ENCODE measurements around the gene SLC35G2.
A peak's percentile ranks its signal among the peaks of the same experiment; 100 is the strongest.
"Not testable (repeated sequence)": the region's sequence is repeated elsewhere in the genome, so short reads cannot be mapped to it uniquely, and the experiment has no call there.

SLC35G2 gene

DNA sequence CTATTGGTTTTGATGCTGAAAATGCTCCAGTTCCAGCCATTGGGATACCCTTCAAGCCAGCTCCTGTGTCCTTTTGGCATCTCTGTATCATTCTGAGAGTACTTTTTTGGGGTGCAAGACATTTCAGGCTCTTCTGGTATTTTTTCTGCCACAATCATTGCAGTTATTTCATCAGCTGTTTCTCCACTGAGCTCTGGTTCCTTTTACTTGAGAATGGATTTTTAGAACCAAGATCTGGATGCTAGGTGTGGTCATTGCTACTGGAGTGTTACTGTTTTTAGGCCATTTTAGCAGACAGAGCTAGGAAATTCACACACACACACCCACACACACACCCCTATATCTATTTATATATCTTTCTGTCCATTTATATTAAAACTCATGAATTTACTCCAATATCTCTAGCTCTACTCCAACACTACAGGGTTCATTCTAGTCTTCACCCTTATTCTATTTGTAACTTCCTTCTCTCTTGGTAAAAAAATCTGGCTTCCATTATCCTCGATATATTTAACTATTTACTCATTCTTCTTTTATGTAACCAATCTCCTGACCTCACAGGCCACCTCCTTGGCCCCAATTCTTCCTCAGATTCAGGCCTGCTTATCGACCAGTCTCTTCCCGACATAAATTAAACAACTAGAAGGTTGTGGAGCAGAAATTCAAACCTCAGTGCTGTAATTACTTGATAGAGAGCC lies 17.0 kb downstream of the SLC35G2 start:
- DNase-seq, result no peak

- peak; percentile 84 for DNase-seq
These were observed 17.7 kb downstream of the SLC35G2 start for GRCh38 chr3:136836511-136837156.

DNA sequence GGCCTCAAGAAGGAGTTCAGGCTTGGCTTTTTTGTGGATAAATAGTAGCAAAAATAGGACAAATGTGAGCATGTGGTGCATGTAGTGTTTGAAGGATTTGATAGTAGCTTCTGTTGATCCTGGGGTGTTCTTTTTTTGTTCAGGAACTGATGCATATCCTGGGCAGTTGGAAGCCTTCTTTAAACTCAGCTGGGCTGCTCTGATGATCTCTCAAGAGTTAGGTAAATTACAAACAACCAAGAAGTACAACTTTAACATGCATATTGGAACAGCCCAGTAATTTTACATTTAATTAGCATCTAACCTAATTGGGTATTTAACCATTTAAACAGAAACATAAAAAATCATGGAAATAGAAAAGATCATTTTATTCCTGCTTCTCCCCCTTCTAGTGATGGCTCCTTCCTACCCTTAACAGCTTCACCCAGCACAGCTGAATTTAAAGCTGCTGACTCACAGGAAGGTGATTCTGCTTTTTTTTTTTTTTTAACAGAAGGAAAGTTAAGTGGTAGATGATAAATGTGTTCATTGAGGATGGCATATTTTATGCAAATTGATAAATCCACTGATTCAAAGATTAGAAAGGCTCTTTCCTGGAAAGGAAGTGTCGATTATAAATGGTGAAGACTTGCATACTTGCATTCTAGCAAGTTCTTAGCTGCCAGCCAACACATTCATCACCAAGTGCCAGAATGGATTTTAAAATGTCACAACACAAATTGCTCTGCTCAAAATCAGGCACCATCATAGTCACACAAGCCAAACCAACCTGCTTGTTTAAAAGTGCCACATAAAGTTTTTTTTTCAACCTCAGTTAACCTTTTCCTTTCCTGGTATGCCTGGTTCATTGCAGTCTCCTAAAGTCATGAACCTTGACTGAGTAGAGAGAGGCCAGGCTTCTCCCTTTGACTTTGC lies 20.0 kb downstream of the SLC35G2 start:
- DNase-seq, result peak; percentile 78

DNA sequence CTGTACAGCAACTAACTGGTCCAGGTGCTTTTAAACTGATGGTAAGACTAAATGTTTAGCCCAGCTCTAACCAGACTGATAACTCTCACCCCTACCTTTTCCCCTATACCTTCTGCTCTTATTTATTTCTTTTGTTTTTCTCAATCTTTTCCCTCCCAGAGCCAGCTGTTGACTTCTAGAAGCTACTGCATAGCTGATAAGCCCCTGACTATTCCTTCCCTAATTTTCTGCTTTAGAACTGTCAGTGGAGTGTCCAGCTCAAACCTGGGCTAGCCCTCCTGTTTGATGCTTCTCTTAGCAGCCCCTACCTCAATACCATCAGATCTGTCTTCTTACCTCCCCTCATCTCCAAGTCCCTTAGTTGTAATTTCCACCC lies 20.6 kb downstream of the SLC35G2 start:
- no peak for DNase-seq

- DNase-seq, result no peak
These were observed 21.3 kb downstream of the SLC35G2 start for GRCh38 chr3:136840252-136840651.

DNA sequence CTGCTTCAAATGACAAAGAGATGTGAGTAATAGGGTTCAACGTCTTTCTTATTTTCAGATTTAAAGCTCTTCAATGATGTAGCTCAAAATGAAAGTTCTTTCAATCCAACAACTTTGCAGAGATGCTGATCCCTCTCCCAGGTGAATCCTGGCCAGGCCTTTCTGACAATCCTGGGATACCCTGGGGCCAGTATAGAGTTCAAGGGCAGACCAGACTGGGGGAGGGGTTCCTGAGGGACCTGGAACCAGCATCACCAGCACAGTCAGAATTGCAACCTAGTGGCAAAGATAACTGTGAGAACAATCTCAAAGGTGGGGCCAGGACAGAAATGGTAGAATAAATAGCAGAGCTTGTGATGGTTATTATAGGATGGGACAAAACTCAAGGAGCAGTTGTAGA lies 23.4 kb downstream of the SLC35G2 start:
- DNase-seq, result no peak

- no peak for DNase-seq
These were observed 25.8 kb downstream of the SLC35G2 start for GRCh38 chr3:136844724-136845123.

DNA sequence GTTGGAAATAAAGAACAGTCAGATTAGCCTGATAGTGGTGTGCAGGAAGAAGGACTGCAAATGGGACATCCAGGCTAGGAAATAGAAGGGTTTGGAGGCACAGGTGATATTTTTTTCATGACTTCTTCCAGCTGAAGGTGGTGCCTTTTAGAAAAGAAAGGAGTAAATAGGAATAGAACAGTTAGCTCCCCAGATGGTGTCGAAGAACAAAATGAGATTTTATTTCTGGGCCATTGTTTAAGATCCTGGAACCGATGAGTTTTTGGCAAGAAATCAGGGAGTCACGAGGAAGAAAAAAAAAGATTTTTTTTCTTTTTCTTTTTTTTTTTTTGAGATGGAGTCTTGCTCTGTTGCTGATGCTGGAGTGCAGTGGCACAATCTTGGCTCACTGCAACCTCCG lies 33.3 kb downstream of the SLC35G2 start:
- DNase-seq, result no peak

DNA sequence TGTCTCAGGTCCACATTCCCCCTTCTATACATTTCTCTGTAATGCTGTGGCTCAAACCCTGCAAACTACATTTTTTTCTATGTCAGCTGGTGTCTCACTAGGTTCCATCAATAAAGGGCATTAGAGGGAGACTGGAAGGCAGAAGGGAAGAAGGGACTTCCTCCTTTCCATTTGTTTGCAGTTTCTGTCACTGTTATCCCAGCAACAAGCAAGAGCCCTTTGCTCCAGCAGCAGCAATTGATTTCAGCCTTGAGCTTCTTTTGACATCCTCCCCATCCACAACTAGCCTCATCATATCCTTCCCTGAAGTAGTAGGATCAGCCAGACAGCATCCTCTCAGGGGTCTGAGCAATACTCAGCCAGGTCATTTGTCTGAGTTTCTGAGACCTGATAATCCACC lies 37.7 kb downstream of the SLC35G2 start:
- peak; percentile 5 for DNase-seq

GRCh38 chr3:136858381-136858780 lies 39.5 kb downstream of the SLC35G2 start:
- DNase-seq, result no peak

- peak; percentile 93 for DNase-seq
These were observed 41.6 kb downstream of the SLC35G2 start for GRCh38 chr3:136860541-136860940.

- peak; percentile 97 for DNase-seq
These were observed 43.1 kb downstream of the SLC35G2 start, which contains the start of gene NCK1 for GRCh38 chr3:136861890-136862616. Gene NCK1 (plus strand): TSS chr3:136862208. CDS start chr3:136928002, 65,794 bp downstream.

DNA sequence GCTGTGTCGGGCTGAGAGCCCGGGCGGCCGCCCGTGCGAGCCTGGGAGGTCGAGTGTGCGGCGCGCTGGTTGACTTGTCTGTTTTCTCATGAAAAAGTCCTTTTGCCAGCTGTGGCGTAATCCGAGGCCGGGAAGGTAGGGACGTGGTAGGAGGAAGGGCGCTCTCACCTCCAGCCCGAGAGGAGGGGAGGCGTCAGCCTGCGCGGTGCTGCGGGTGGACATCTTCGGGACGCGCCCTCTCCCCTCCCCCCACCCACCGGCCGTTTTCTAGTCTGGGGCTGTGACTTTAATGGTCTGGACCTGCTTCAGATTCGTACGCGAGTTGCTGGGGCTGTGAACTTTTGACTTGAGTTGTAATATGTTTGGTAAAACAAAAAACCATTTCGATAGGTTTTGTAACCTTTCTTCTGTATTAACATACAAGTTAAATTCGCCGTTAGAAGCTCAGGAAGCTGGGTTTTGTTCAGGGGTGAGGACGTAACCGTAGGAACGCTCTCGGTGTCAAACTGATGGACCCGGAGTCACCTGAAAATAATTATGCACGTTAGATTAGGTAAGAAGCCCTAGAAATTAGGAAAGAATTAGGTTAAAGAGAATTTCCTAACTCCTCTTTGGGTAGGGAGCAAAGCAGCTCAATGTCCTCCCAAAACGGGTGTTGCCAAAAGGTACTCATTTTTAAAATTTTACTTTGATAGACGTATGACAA lies 43.8 kb downstream of the SLC35G2 start:
- peak; percentile 76 for DNase-seq

DNA sequence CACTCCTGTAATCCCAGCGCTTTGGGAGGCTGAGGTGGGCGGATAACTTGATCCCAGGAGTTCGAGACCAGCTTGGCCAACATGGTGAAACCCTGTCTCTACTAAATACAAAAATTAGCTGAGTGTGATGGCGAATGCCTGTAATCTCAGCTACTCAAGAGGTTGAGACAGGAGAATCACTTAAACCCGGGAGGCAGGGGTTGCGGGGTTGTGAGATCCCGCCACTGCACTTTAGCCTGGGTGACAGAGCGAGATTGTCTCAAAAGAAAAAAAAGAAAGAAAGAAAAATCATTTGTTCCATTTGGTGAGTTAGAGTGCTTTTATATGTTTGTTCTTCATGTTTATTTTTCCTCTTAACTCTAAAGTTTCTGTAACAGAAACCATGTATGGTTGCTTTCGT lies 50.4 kb downstream of the SLC35G2 start:
- DNase-seq, result no peak

DNA sequence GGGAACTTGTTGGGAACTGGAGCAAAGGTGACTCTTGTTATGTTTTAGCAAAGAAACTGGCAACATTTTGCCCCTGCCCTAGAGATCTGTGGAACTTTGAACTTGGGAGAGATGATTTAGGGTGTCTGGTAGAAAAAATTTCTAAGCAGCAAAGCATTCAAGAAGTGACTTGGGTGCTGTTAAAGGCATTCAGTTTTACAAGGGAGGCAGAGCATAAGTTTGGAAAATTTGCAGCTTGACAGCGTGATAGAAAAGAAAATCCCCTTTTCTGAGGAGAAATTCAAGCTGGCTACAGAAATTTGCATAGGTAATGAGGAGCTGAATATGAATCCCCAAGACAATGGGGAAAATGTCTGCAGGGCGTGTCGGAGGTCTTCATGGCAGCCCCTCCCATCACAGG lies 53.3 kb downstream of the SLC35G2 start:
- DNase-seq, result not testable (repeated sequence)

- DNase-seq, result not testable (repeated sequence)
These were observed 60.6 kb downstream of the SLC35G2 start for GRCh38 chr3:136879510-136879909.

DNA sequence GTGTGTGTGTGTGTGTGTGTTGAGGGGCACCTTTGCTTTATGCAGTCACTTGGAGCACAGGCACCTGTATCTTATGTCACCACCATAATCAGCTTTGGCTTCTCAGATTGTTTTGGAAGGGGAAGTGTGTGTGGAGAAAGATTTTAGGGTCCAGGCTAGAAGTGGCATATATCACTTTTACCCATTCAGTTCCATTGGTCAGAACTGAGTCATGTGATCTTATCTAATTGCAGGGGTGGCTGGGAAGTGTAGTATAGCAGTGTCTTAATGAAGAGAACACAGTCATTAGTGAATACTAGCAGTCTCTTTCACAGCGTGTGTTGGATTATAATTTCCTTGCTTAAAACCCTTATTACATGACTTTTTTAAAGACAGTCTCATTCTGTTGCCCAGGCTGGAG lies 63.6 kb downstream of the SLC35G2 start:
- DNase-seq, result peak; percentile 68

DNA sequence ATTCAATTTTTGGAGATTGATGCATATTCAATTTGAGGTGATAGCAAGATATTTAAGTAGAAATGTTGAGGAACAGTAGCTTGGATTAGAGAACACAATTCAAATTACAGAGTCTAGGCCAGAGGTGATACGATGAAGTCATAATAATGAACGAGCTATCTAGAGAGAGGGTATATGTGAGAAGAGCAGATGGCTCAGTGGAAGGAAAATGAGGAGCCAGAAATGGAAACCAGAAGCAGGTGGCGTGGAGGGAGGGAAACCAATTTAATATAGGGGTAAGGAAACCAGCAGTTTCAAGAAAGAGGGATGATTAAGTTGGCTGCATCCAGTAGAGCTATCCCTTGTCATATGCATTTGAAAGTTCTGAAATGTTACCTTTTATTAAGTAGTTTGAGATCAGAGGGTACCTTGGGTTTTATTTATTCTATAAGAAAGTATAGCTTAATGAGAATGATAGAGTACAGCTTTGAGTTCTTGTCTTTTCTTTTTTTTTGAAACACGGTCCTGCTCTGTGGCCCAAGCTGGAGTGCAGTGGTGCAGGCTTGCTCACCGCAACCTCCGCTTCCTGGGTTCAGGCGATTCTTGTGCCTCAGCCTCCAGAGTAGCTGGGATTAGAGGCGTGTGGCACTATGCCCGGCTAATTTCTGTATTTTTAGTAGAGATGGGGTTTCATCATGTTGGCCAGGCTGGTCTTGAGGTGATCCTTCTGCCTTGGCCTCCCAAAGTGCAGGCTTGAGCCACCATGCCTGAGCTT lies 65.2 kb downstream of the SLC35G2 start:
- DNase-seq, result peak; percentile 91

DNA sequence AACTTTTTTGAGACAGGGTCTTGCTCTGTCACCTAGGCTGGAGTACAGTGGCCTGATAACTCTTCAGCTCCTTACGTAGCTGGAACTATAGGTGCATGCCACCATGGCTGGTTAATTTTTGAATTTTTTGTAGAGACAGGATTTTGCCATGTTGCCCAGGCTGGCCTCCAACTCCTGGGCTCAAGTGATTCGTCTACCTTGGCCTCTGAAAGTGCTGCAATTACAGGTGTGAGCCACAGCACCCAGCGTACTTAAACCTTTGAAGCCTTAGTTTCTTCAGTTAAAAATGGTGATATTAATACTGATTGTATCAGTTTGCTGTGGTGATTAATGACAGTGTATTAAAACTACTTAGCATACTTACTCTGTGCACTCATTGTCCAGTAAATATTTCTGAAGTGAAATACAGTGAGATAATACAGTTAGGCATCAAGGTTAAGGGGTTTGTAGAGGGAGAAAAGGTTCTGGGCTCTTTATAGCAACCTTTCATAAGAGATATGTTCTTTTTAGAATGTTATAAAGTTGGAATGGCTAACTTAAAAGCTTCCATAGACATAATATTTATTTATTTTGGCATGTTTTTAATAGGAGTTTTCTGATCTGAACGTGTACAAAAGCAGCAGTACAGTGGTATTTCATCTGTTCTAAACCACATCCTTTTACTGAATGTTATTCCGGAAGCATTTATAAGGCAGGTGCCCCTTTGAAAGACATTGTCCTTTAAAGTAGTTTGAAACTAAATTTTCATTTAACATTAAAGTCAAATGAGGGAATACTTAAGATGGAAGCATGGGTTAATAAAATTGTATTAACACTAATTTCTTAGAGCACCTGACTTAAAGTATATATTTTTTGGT lies 66.7 kb downstream of the SLC35G2 start:
- DNase-seq, result peak; percentile 3

- DNase-seq, result no peak
These were observed 71.0 kb downstream of the SLC35G2 start for GRCh38 chr3:136889947-136890346.
